A549 (cell line): ENCODE measurements around the gene FGF14. TPM values are rescaled to one million over a fixed set of nuclear protein-coding genes. Genes with fewer than 3 reads are reported as not detected.

ENCODE experiments used
- ATAC-seq, 2 experiments: fragments of 200-7000 bp in 1 of 2; fragments of >200 bp in 1 of 2; cut with Nextera tagmentation in 1 of 2; cut with Tn5 transposase in 1 of 2; 3 replicates each; pipeline versions ENCODE4 v1.8.0 to v1.9.1; 2018 to 2020; ENCODE audit warnings: mild to moderate bottlenecking in 1 of 2, moderate library complexity in 1 of 2
- CTCF ChIA-PET: fragments of 300-600 bp; sonication (Branson Sonifier 250); formaldehyde crosslinking; extraction: SDS; loops from one replicate; lab custom pipeline; 2021; ENCODE audit warnings: antibody characterized with exemption, inconsistent platforms; lab: Yijun Ruan, JAX
- POLR2A ChIA-PET: fragments of 350-600 bp; formaldehyde crosslinking; extraction: SDS; loops from one replicate; lab custom pipeline; 2021; ENCODE audit warnings: antibody characterized with exemption, inconsistent platforms; lab: Yijun Ruan, JAX
- DNase-seq, 2 experiments: peaks; one replicate each; pipeline versions ENCODE4 v3.0.0 to v3.0.0-alpha.2; 2011 to 2016; ENCODE audit warnings: low read depth in 1 of 2, low spot score in 1 of 2
- FAIRE-seq: peaks from 2 replicates; lab custom pipeline; 2011; peaks lifted over from hg19 to GRCh38; lab: Jason Lieb, UNC
- H3K27ac ChIP-seq, 2 experiments: fragments of >200 bp; sonication (Bioruptor Twin); formaldehyde crosslinking; 3 replicates each; pipeline ENCODE4 v1.5.1; 2016 to 2017
- H3K4me1 ChIP-seq: fragments of >200 bp; sonication (Bioruptor Twin); formaldehyde crosslinking; 3 replicates; pipeline ENCODE4 v1.6.1; 2016
- H3K4me2 ChIP-seq: fragments of >200 bp; sonication (Bioruptor Twin); formaldehyde crosslinking; 3 replicates; pipeline ENCODE4 v1.6.1; 2016
- H3K4me3 ChIP-seq: fragments of >200 bp; sonication (Bioruptor Twin); formaldehyde crosslinking; 3 replicates; pipeline ENCODE4 v1.5.1; 2016
- H3K9me3 ChIP-seq: fragments of >200 bp; sonication (Bioruptor Twin); formaldehyde crosslinking; 3 replicates; pipeline ENCODE4 v1.6.1; 2016
- ATOH8 ChIP-seq: fragments of 250-450 bp; sonication (Bioruptor Pico); IDR thresholded peaks from 2 replicates; pipeline ENCODE4 v1.5.0; 2020; ENCODE audit warnings: low read depth, mild to moderate bottlenecking, moderate library complexity
- BHLHE40 ChIP-seq: IDR thresholded peaks from 2 replicates; pipeline ENCODE4 v1.6.1; 2012; ENCODE audit warnings: low read depth, low read length, inconsistent platforms
- CBX8 ChIP-seq: fragments of 200-600 bp; sonication (generic); IDR thresholded peaks from 2 replicates; pipeline ENCODE4 v1.6.1; 2016
- CEBPB ChIP-seq, 2 experiments: fragments of >200 bp in 1 of 2; sonication (Bioruptor Twin) in 1 of 2; formaldehyde crosslinking in 1 of 2; IDR thresholded peaks; 2 replicates each; pipeline ENCODE4 v1.6.1; 2012 to 2016
- EHF ChIP-seq: fragments of 250-450 bp; sonication (Bioruptor Pico); IDR thresholded peaks from 2 replicates; pipeline ENCODE4 v1.5.0; 2020; ENCODE audit warnings: mild to moderate bottlenecking
- EHMT2 ChIP-seq: fragments of 200-600 bp; sonication (generic); IDR thresholded peaks from 2 replicates; pipeline ENCODE4 v1.6.1; 2016; ENCODE audit warnings: antibody characterized with exemption, low read depth, mild to moderate bottlenecking, moderate library complexity
- ELK1 ChIP-seq: fragments of 150-350 bp; IDR thresholded peaks from 2 replicates; pipeline ENCODE4 v1.6.1; 2014; ENCODE audit warnings: low read depth, mild to moderate bottlenecking, low read length
- EP300 ChIP-seq, 2 experiments: fragments of >200 bp; sonication (Bioruptor Twin); formaldehyde crosslinking; IDR thresholded peaks; 2 replicates in 1 of 2; 3 replicates in 1 of 2; pipeline ENCODE4 v1.6.1; 2016 to 2017
- ESRRA ChIP-seq: fragments of 150-350 bp; IDR thresholded peaks from 2 replicates; pipeline ENCODE4 v1.6.1; 2014; ENCODE audit warnings: mild to moderate bottlenecking, low read length, borderline replicate concordance
- FOSL2 ChIP-seq, 2 experiments: fragments of 450-650 bp in 1 of 2; fragments of >200 bp in 1 of 2; sonication (Bioruptor Twin) in 1 of 2; formaldehyde crosslinking; IDR thresholded peaks; 2 replicates each; pipeline versions ENCODE4 v1.5.0 to v1.6.1; 2016 to 2020; ENCODE audit warnings: mild to moderate bottlenecking in 1 of 2, moderate library complexity in 1 of 2
- HOXA7 ChIP-seq: fragments of 250-450 bp; sonication (Bioruptor Pico); IDR thresholded peaks from 2 replicates; pipeline ENCODE4 v1.5.0; 2020; ENCODE audit warnings: mild to moderate bottlenecking, moderate library complexity
- JUN ChIP-seq, 2 experiments: fragments of >200 bp; sonication (Bioruptor Twin); formaldehyde crosslinking; IDR thresholded peaks; 2 replicates in 1 of 2; 3 replicates in 1 of 2; pipeline ENCODE4 v1.6.1; 2016 to 2017
- JUNB ChIP-seq: fragments of >200 bp; sonication (Bioruptor Twin); formaldehyde crosslinking; IDR thresholded peaks from 2 replicates; pipeline ENCODE4 v1.6.1; 2016
- KDM1A ChIP-seq: fragments of 200-600 bp; sonication (generic); IDR thresholded peaks from 2 replicates; pipeline ENCODE4 v1.6.1; 2016; ENCODE audit warnings: low read depth, mild to moderate bottlenecking
- KDM5A ChIP-seq: fragments of 200-600 bp; sonication (generic); IDR thresholded peaks from 2 replicates; pipeline ENCODE4 v1.6.1; 2016; ENCODE audit warnings: antibody characterized with exemption, mild to moderate bottlenecking
- MAX ChIP-seq: IDR thresholded peaks from 2 replicates; pipeline ENCODE4 v1.6.1; 2012
- MYC ChIP-seq: IDR thresholded peaks from 2 replicates; pipeline ENCODE4 v1.6.1; 2012; ENCODE audit warnings: mild to moderate bottlenecking, inconsistent platforms, low read length, improper control_type of control experiment, borderline replicate concordance
- POLR2AphosphoS2 ChIP-seq: conservative IDR thresholded peaks from 2 replicates; pipeline ENCODE4 v1.6.1; 2012; ENCODE audit warnings: low read length, improper control_type of control experiment, inconsistent platforms
- REST ChIP-seq: fragments of 200-600 bp; sonication (generic); IDR thresholded peaks from 2 replicates; pipeline ENCODE4 v1.6.1; 2016; ENCODE audit warnings: antibody characterized with exemption, mild to moderate bottlenecking, moderate library complexity
- USF2 ChIP-seq: fragments of 450-650 bp; IDR thresholded peaks from 2 replicates; pipeline ENCODE4 v1.6.1; 2014; ENCODE audit warnings: antibody characterized with exemption
- WGBS: methylation state at CpG from one replicate; pipeline ENCODE4 v1.1.6; 2017; ENCODE audit errors: missing lambda C conversion rate; 5-methylcytosine and 5-hydroxymethylcytosine counted together
- polyA plus RNA-seq, 4 experiments: library from polyadenylated mRNA; depleted of rRNA in 3 of 4; stranded (reverse); fragments of >200 nt; fragmentation: RNase III in 1 of 4; extraction: RNeasy Plus Mini Kit Qiagen cat#74134 plus additional on column Dnase treatment in 1 of 4; gene quantifications; 2 replicates in 3 of 4; 3 replicates in 1 of 4; pipeline ENCODE4 v1.2.3, GENCODE V29; 2011 to 2017

FGF14 gene
- polyA plus RNA-seq, 2 of the 4 experiments (the other 2 are of a cell fraction), result not detected

- no peak for ATAC-seq
- 33% methylated on average over 3 of the region's 3 CpGs for WGBS
- no peak for FAIRE-seq
Measured at GRCh38 chr13:102207680-102208342, 194.0 kb downstream of the FGF14 start.

GRCh38 chr13:102203718-102204117, 198.1 kb downstream of the FGF14 start:
- ChIA-PET POLR2A (no interaction called here), CTCF (no interaction called here)
- Histone ChIP-seq H3K9me3 (no peaks in the 10 kb centered on the region), H3K4me1 (no peaks in the 10 kb centered on the region), H3K27ac (no peak overlapping the region), H3K4me3 (no peak overlapping the region), H3K4me2 (no peak overlapping the region)
- no peak for FAIRE-seq
- TF ChIP-seq MYC (no peak), EP300 (IDR thresholded peaks at IDR 0.05) (no peak), CEBPB (IDR thresholded peaks at IDR 0.05) (no peak), CBX8 (no peak), EHMT2 (no peak), FOSL2 (IDR thresholded peaks at IDR 0.05) (no peak), FOSL2 (CRISPR knock-in tag; IDR thresholded peaks at IDR 0.05) (no peak), ATOH8 (no peak), USF2 (no peak), KDM1A (no peak), HOXA7 (CRISPR knock-in tag) (no peak), ESRRA (no peak)
- no peak for ATAC-seq
- DNase-seq, result no peak

More at GRCh38 chr13:102207680-102208342, 194.0 kb downstream of the FGF14 start:
- Histone ChIP-seq H3K4me3 (no peak overlapping the region), H3K9me3 (no peaks in the 10 kb centered on the region), H3K27ac (no peak overlapping the region), H3K4me1 (no peaks in the 10 kb centered on the region), H3K4me2 (no peak overlapping the region)
- no peak for DNase-seq
- ChIA-PET POLR2A (no interaction called here), CTCF (no interaction called here)
- TF ChIP-seq KDM5A (no peak), POLR2AphosphoS2 (no peak), KDM1A (no peak), ELK1 (no peak), REST (no peak), JUN (IDR thresholded peaks at IDR 0.05) (no peak), BHLHE40 (no peak), MAX (no peak), ESRRA (no peak), JUNB (no peak), EHF (CRISPR knock-in tag) (no peak)
